DOHH2 (cell line): ENCODE measurements around the gene LHX3.

ENCODE experiments used
- H3F3A ChIP-seq: fragments of 200-600 bp; sonication (generic), shearing (Covaris generic); 2 replicates; pipeline ENCODE4 v1.6.0; 2016; ENCODE audit warnings: antibody characterized with exemption, mild to moderate bottlenecking; ENCODE audit not compliant: control insufficient read depth, insufficient read depth
- H3K27ac ChIP-seq: fragments of 200-600 bp; sonication (generic); 2 replicates; pipeline ENCODE4 v1.5.1; 2014; ENCODE audit warnings: low read depth, mild to moderate bottlenecking, low read length, moderate library complexity
- H3K27me3 ChIP-seq: fragments of 200-600 bp; sonication (generic); 2 replicates; pipeline ENCODE4 v1.6.1; 2014; ENCODE audit warnings: mild to moderate bottlenecking, low read length, mixed read lengths; ENCODE audit not compliant: control insufficient read depth
- H3K36me3 ChIP-seq: fragments of 200-600 bp; sonication (generic); 2 replicates; pipeline ENCODE4 v1.6.1; 2014; ENCODE audit warnings: mild to moderate bottlenecking, low read length, moderate library complexity, mixed read lengths; ENCODE audit not compliant: control insufficient read depth
- H3K4me1 ChIP-seq: fragments of 200-600 bp; sonication (generic); 2 replicates; pipeline ENCODE4 v1.6.1; 2014; ENCODE audit warnings: mild to moderate bottlenecking, low read length, mixed read lengths; ENCODE audit not compliant: control insufficient read depth
- H3K4me2 ChIP-seq: fragments of 200-600 bp; sonication (generic); 2 replicates; pipeline ENCODE4 v1.6.0; 2014; ENCODE audit warnings: mild to moderate bottlenecking, low read length, moderate library complexity
- H3K4me3 ChIP-seq: fragments of 200-600 bp; sonication (generic); 2 replicates; pipeline ENCODE4 v1.5.1; 2014; ENCODE audit warnings: mild to moderate bottlenecking, low read length, mixed read lengths
- H3K79me2 ChIP-seq: fragments of 200-600 bp; sonication (generic); 2 replicates; pipeline ENCODE4 v1.6.1; 2014; ENCODE audit warnings: mild to moderate bottlenecking, low read length, mixed read lengths; ENCODE audit not compliant: control insufficient read depth
- H3K9me2 ChIP-seq: fragments of 200-600 bp; sonication (generic); replicated peaks from 2 replicates; pipeline ENCODE4 v1.6.1; 2014; ENCODE audit warnings: mild to moderate bottlenecking, low read length, mixed read lengths; ENCODE audit not compliant: control insufficient read depth
- H3K9me3 ChIP-seq: fragments of 200-600 bp; sonication (generic); 2 replicates; pipeline ENCODE4 v1.6.1; 2014; ENCODE audit warnings: antibody characterized with exemption, low read length, mixed read lengths; ENCODE audit not compliant: control insufficient read depth, insufficient read depth
- H4K20me1 ChIP-seq: fragments of 200-600 bp; sonication (generic); 2 replicates; pipeline ENCODE4 v1.6.0; 2014; ENCODE audit warnings: low read depth, mild to moderate bottlenecking, antibody characterized with exemption, low read length, moderate library complexity; ENCODE audit not compliant: control insufficient read depth, insufficient read depth
- CTCF ChIP-seq: fragments of 200-600 bp; sonication (generic); IDR thresholded peaks from one replicate; pipeline ENCODE4 v1.5.1; 2014; ENCODE audit warnings: antibody characterized with exemption, mild to moderate bottlenecking, low read depth, low read length; ENCODE audit not compliant: poor library complexity, severe bottlenecking
- EZH2phosphoT487 ChIP-seq: fragments of 200-600 bp; sonication (generic); IDR thresholded peaks from 2 replicates; pipeline ENCODE4 v1.6.1; 2017; ENCODE audit warnings: borderline replicate concordance, mild to moderate bottlenecking, antibody characterized with exemption, low read length, moderate library complexity, mixed read lengths

The LHX3 gene

DNA sequence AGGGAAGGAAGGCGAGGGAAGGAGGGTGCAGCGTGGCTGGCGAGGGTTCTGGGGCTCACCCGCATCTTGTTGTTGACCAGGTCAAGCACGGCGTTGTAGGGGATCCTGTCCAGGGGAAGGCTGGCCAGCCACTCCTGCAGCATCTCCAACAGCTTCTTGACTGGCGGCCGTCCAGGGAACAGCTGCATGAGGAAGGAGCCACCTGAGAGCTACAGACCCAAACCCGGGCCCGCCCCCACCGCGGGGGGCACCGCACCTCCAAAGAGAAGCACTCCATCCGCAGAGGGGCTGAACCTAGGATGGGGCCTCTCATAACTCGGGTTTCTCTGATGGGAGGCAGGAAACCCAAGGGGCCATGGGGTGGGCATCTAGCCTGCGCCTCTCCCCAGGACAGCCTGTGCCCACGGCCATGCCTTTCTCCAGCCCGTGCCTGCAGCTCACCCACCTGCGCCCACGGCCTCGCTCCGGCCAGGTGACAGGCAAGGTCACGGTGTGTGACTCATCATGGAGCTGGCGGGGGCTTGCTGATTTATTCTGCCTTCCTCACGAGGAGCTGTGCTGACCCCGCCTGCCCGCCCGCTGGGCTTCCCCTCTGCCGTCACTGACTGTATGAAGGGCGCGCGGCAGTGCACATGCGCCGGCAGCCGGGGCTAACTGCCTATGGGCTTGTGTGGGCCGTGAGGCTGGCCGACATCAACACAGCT, 11.8 kb upstream of the LHX3 start:
- Histone ChIP-seq H3K27ac (no peak overlapping the region), H3F3A (no peaks in the 10 kb centered on the region), H3K9me2 (no peaks in the 10 kb centered on the region), H3K27me3 (no peaks in the 10 kb centered on the region), H3K4me2 (no peak overlapping the region), H4K20me1 (0 out of 2 replicates have a peak, but pooled peaks cover 4% of the 10 kb centered on the region), H3K36me3 (peaks cover 100% of the 10 kb centered on the region), H3K79me2 (peaks cover 32% of the 10 kb centered on the region), H3K9me3 (no peaks in the 10 kb centered on the region), H3K4me3 (no peak overlapping the region), H3K4me1 (peaks cover 53% of the 10 kb centered on the region)
- no peak for TF ChIP-seq EZH2phosphoT487
- TF ChIP-seq CTCF = no peak

DNA sequence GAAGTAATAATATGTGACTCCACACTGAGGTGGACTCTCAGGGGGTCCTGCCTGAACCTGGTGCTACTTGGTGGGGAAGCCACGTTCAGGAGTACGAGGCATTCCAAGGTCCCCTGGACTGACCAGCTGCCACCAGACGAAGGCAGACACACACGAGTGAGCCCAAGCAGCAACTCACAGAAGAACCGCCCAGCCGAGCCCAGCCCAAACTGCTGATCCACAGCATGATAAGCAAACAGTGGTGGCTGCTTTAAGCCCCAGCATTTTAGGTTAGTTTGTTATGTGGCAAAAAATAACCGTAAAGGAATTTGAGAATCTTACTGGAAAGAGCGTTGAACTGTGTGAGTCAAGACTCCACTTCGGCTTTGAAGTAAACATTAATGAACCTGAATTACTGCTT, 8.8 kb upstream of the LHX3 start:
- Histone ChIP-seq H3K4me1 (peaks cover 48% of the 10 kb centered on the region), H3K4me3 (no peak overlapping the region), H3K79me2 (peaks cover 3% of the 10 kb centered on the region), H3K4me2 (no peak overlapping the region), H3K27ac (no peak overlapping the region), H3K27me3 (no peaks in the 10 kb centered on the region), H3F3A (peaks cover 3% of the 10 kb centered on the region; the same call in 1 of the 2 replicates), H3K36me3 (peaks cover 100% of the 10 kb centered on the region), H4K20me1 (0 out of 2 replicates have a peak, but pooled peaks cover 4% of the 10 kb centered on the region), H3K9me3 (no peaks in the 10 kb centered on the region), H3K9me2 (no peaks in the 10 kb centered on the region)
- TF ChIP-seq EZH2phosphoT487 (no peak), CTCF (no peak)

GRCh38 chr9:136212345-136212950, 7.5 kb upstream of the LHX3 start:
- H3K36me3 ChIP-seq = peaks cover 98% of the 10 kb centered on the region
- TF ChIP-seq CTCF (no peak), EZH2phosphoT487 (no peak)
- H3F3A ChIP-seq = peaks cover 6% of the 10 kb centered on the region; the same call in 1 of the 2 replicates
- no peaks in the 10 kb centered on the region for H3K9me2 ChIP-seq
- 0 out of 2 replicates have a peak, but pooled peaks cover 7% of the 10 kb centered on the region for H4K20me1 ChIP-seq
- no peaks in the 10 kb centered on the region; the same call in 1 of the 2 replicates for H3K79me2 ChIP-seq
- H3K4me2 ChIP-seq = no peak overlapping the region
- no peak overlapping the region; the same call in 1 of the 2 replicates for H3K27ac ChIP-seq
- no peak overlapping the region for H3K4me3 ChIP-seq
- no peaks in the 10 kb centered on the region for H3K27me3 ChIP-seq
- peaks cover 48% of the 10 kb centered on the region for H3K4me1 ChIP-seq
- no peaks in the 10 kb centered on the region for H3K9me3 ChIP-seq
